WTC11 (cell line): ENCODE measurements around the gene SLC16A13. TPM values are rescaled to one million over a fixed set of nuclear protein-coding genes. Genes with fewer than 3 reads are reported as not detected.

Source experiments
- ATAC-seq: fragments of 200-7000 bp; cut with Tn5 transposase; 2 replicates; pipeline ENCODE4 v1.10.0; 2021; ENCODE audit warnings: mild to moderate bottlenecking, moderate library complexity
- CTCF ChIA-PET: fragments of 300-600 bp; sonication (Branson Sonifier 250); formaldehyde crosslinking; loops from one replicate; lab custom pipeline; 2021; ENCODE audit warnings: antibody characterized with exemption; lab: Charles Lee
- POLR2A ChIA-PET: fragments of 350-600 bp; sonication (Branson Sonifier 250); formaldehyde crosslinking; loops from one replicate; lab custom pipeline; 2021; ENCODE audit warnings: antibody characterized with exemption; lab: Charles Lee
- DNase-seq: peaks from one replicate; pipeline ENCODE4 v3.0.0; 2021; ENCODE audit warnings: low spot score
- H3K27ac Mint-ChIP-seq: 2 replicates; pipeline ENCODE4 v1.8.0; 2021; ENCODE audit warnings: mixed read lengths
- H3K27me3 Mint-ChIP-seq: 2 replicates; pipeline ENCODE4 v1.8.0; 2021; ENCODE audit warnings: low read depth, mild to moderate bottlenecking, moderate library complexity, mixed read lengths
- H3K36me3 Mint-ChIP-seq: 2 replicates; pipeline ENCODE4 v1.8.0; 2021; ENCODE audit warnings: mixed read lengths
- H3K4me1 Mint-ChIP-seq: 2 replicates; pipeline ENCODE4 v1.8.0; 2022; ENCODE audit warnings: mixed read lengths
- H3K4me3 Mint-ChIP-seq: 2 replicates; pipeline ENCODE4 v1.8.0; 2021; ENCODE audit warnings: mild to moderate bottlenecking, moderate library complexity, mixed read lengths
- H3K9me3 Mint-ChIP-seq: 2 replicates; pipeline ENCODE4 v1.8.0; 2021; ENCODE audit warnings: mixed read lengths
- CREB1 ChIP-seq: sonication (generic); formaldehyde crosslinking; IDR thresholded peaks from 2 replicates; pipeline ENCODE4 v1.8.0; 2023; ENCODE audit warnings: mild to moderate bottlenecking, missing genetic modification reagents
- FOXJ3 ChIP-seq: sonication (generic); formaldehyde crosslinking; IDR thresholded peaks from 2 replicates; pipeline ENCODE4 v1.9.0; 2021; ENCODE audit warnings: missing genetic modification reagents, mild to moderate bottlenecking, borderline replicate concordance
- FOXK1 ChIP-seq: sonication (generic); formaldehyde crosslinking; IDR thresholded peaks from 2 replicates; pipeline ENCODE4 v1.8.0; 2022; ENCODE audit warnings: mild to moderate bottlenecking, moderate library complexity, missing genetic modification reagents
- FOXP4 ChIP-seq: sonication (generic); formaldehyde crosslinking; IDR thresholded peaks from 2 replicates; pipeline ENCODE4 v1.8.0; 2022; ENCODE audit warnings: mild to moderate bottlenecking, missing genetic modification reagents
- IRF1 ChIP-seq: sonication (generic); formaldehyde crosslinking; IDR thresholded peaks from 2 replicates; pipeline ENCODE4 v1.8.0; 2023; ENCODE audit warnings: missing genetic modification reagents
- JAZF1 ChIP-seq: fragments of 250-450 bp; sonication (Bioruptor Pico); IDR thresholded peaks from 2 replicates; pipeline ENCODE4 v1.9.0; 2021; ENCODE audit warnings: moderate library complexity, mild to moderate bottlenecking, inconsistent platforms
- MYBL2 ChIP-seq: sonication (generic); formaldehyde crosslinking; IDR thresholded peaks from 2 replicates; pipeline ENCODE4 v1.8.1; 2023; ENCODE audit warnings: mild to moderate bottlenecking, moderate library complexity, missing genetic modification reagents
- RORB ChIP-seq: fragments of 250-450 bp; sonication (Bioruptor Pico); IDR thresholded peaks from 2 replicates; pipeline ENCODE4 v1.9.0; 2021; ENCODE audit warnings: mild to moderate bottlenecking
- SMAD3 ChIP-seq: sonication (generic); formaldehyde crosslinking; IDR thresholded peaks from 2 replicates; pipeline ENCODE4 v1.8.0; 2022; ENCODE audit warnings: missing genetic modification reagents, mild to moderate bottlenecking, borderline replicate concordance
- SMAD4 ChIP-seq: sonication (generic); formaldehyde crosslinking; IDR thresholded peaks from 2 replicates; pipeline ENCODE4 v1.8.0; 2022; ENCODE audit warnings: mild to moderate bottlenecking, missing genetic modification reagents
- ZNF512 ChIP-seq: sonication (generic); formaldehyde crosslinking; IDR thresholded peaks from 2 replicates; pipeline ENCODE4 v1.8.1; 2022; ENCODE audit warnings: missing genetic modification reagents, borderline replicate concordance
- total RNA-seq: library from RNA; stranded (reverse); gene quantifications from 3 replicates; pipeline ENCODE4 v1.2.3, GENCODE V29; 2021
- TF ChIP-seq, protein P1 (sequence below): sonication (generic); formaldehyde crosslinking; IDR thresholded peaks from 2 replicates; pipeline ENCODE4 v1.8.1; 2022; ENCODE audit warnings: low read depth, mild to moderate bottlenecking, moderate library complexity, missing genetic modification reagents, borderline replicate concordance

The SLC16A13 gene
- total RNA-seq, 1 experiment from 2014 or later: 5.2 TPM

- Mint-ChIP-seq H3K27me3 (peaks cover 33% of the 10 kb centered on the region), H3K27ac (no peak overlapping the region), H3K4me3 (no peak overlapping the region), H3K4me1 (no peaks in the 10 kb centered on the region), H3K36me3 (peaks cover 21% of the 10 kb centered on the region), H3K9me3 (peaks cover 41% of the 10 kb centered on the region)
- DNase-seq (no peak), ATAC-seq (no peak)
- no peak for TF ChIP-seq JAZF1 (CRISPR knock-in tag)
- no peak for TF ChIP-seq FOXP4 (CRISPR knock-in tag)
- no peak for TF ChIP-seq RORB (CRISPR knock-in tag)
- CTCF ChIA-PET: interaction anchor here (0.7 kb wide), 1 partner anchor 18 kb away, joined by 3 read pairs; no protein-coding TSS in a partner anchor
- POLR2A ChIA-PET: no interaction called here
Observed at GRCh38 chr17:7070712-7071111, 34.9 kb downstream of the SLC16A13 start.

DNA sequence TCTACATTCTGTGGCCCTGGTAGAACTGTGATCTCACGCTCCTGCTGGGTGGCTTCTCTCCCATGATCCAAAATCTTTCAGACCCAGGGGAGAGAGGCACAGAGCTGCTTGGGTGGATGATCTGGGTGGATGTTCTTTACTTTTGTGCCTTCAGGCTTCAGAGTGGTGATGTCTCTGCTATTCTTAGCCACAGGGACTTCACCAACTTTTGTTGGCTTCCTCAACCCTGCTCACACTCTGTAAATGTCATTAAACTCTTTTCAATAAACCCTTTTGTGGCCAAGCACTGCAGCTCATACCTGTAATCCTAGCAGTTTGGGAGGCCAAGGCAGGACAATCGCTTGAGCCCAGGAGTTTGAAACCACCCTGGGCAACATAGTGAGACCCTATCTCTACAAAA lies 36.6 kb downstream of the SLC16A13 start:
- CTCF ChIA-PET: interaction anchor here (0.6 to 2.8 kb wide), 4 partner anchors 16 to 63 kb away, joined by 3 to 8 read pairs (median 4); no protein-coding TSS in a partner anchor

GRCh38 chr17:7074931-7075330 lies 39.1 kb downstream of the SLC16A13 start:
- Mint-ChIP-seq H3K36me3 (no peaks in the 10 kb centered on the region), H3K27ac (no peak overlapping the region), H3K27me3 (peaks cover 18% of the 10 kb centered on the region), H3K4me1 (no peaks in the 10 kb centered on the region), H3K4me3 (no peak overlapping the region), H3K9me3 (0 out of 2 replicates have a peak, but pooled peaks cover 6% of the 10 kb centered on the region)
- POLR2A ChIA-PET: no interaction called here
- DNase-seq (no peak), ATAC-seq (no peak)
- TF ChIP-seq SMAD4: no peak
- TF ChIP-seq, protein P1, sequence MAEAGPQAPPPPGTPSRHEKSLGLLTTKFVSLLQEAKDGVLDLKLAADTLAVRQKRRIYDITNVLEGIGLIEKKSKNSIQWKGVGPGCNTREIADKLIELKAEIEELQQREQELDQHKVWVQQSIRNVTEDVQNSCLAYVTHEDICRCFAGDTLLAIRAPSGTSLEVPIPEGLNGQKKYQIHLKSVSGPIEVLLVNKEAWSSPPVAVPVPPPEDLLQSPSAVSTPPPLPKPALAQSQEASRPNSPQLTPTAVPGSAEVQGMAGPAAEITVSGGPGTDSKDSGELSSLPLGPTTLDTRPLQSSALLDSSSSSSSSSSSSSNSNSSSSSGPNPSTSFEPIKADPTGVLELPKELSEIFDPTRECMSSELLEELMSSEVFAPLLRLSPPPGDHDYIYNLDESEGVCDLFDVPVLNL (CRISPR knock-in tag): no peak
- CTCF ChIA-PET: interaction anchor here (0.9 kb wide), 1 partner anchor 90 kb away, joined by 3 read pairs; no protein-coding TSS in a partner anchor

More for the DNA sequence above, 36.6 kb downstream of the SLC16A13 start:
- Mint-ChIP-seq H3K4me1 (no peaks in the 10 kb centered on the region), H3K9me3 (peaks cover 26% of the 10 kb centered on the region), H3K4me3 (no peak overlapping the region), H3K36me3 (peaks cover 18% of the 10 kb centered on the region), H3K27me3 (peaks cover 31% of the 10 kb centered on the region), H3K27ac (no peak overlapping the region)
- POLR2A ChIA-PET: no interaction called here
- TF ChIP-seq, protein P1 (CRISPR knock-in tag): no peak
- TF ChIP-seq CREB1 (no peak), FOXJ3 (CRISPR knock-in tag) (no peak), FOXK1 (CRISPR knock-in tag) (no peak)
- no peak for ATAC-seq
- no peak for DNase-seq

DNA sequence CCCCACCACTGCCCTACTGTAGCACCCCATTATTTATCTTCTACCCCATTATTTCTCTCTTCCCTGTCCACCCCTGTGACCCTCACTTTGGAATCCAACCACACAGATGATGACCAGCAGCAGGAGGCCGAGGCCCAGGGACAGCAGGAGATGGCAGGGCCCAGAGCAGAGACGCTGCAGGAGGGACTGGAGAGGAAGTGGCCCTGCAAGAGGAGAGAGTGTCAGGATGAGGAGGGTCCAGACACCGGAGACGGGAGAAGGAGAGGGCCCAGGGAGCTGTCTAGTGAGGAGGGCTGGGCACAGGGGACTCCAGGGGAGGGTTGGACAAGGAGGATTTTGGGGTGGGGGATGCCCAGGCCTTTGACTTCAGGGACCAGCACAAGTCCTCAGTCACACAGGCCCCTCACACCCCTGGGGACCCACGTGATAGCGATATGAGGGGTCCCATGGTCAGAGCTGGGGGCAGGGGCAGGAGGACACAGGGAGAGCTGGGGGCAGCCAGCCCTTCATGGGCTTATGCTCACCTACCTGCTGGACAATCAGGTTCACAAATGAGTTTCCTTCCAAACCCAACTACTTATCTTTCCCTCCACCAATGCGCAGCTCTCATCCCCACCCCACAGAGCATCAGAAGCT lies 42.2 kb downstream of the SLC16A13 start:
- DNase-seq: no peak
- CTCF ChIA-PET: no interaction called here
- no peak overlapping the region for H3K4me3 Mint-ChIP-seq
- H3K27ac Mint-ChIP-seq: no peak overlapping the region
- no peak for ATAC-seq
- H3K36me3 Mint-ChIP-seq: no peaks in the 10 kb centered on the region
- peaks cover 8% of the 10 kb centered on the region for H3K27me3 Mint-ChIP-seq
- peaks cover 13% of the 10 kb centered on the region for H3K9me3 Mint-ChIP-seq
- no peak for TF ChIP-seq ZNF512 (CRISPR knock-in tag)
- no peak for TF ChIP-seq SMAD3
- TF ChIP-seq IRF1 (CRISPR knock-in tag): no peak
- no peak for TF ChIP-seq MYBL2 (CRISPR knock-in tag)
- TF ChIP-seq, all 79 proteins: peak for 0
- POLR2A ChIA-PET: no interaction called here
- no peaks in the 10 kb centered on the region for H3K4me1 Mint-ChIP-seq
